IPS-20b (cell line): Measurements from ENCODE around the gene HMSD.

Source experiments
- H3K27ac ChIP-seq: one replicate; pipeline ENCODE4 v1.5.1; 2013; ENCODE audit warnings: low read length
- H3K27me3 ChIP-seq: 2 replicates; pipeline ENCODE4 v1.6.1; 2013; ENCODE audit warnings: mild to moderate bottlenecking, low read length, inconsistent platforms; ENCODE audit not compliant: insufficient read depth
- H3K36me3 ChIP-seq: 2 replicates; pipeline ENCODE4 v1.6.1; 2013; ENCODE audit warnings: low read depth, mild to moderate bottlenecking, inconsistent platforms, low read length, moderate library complexity; ENCODE audit not compliant: insufficient read depth
- H3K4me1 ChIP-seq: 2 replicates; pipeline ENCODE4 v1.6.1; 2013; ENCODE audit warnings: mild to moderate bottlenecking, control low read depth, inconsistent platforms, low read length, moderate library complexity; ENCODE audit not compliant: insufficient read depth
- H3K4me3 ChIP-seq: 2 replicates; pipeline ENCODE4 v1.5.1; 2013; ENCODE audit warnings: mild to moderate bottlenecking, low read length, inconsistent platforms
- H3K9ac ChIP-seq: 2 replicates; pipeline ENCODE4 v1.6.1; 2013; ENCODE audit warnings: low read depth, mild to moderate bottlenecking, inconsistent platforms, low read length, moderate library complexity
- H3K9me3 ChIP-seq: 2 replicates; pipeline ENCODE4 v1.6.1; 2013; ENCODE audit warnings: mild to moderate bottlenecking, low read depth, low read length, inconsistent platforms; ENCODE audit not compliant: insufficient read depth

The HMSD gene

DNA sequence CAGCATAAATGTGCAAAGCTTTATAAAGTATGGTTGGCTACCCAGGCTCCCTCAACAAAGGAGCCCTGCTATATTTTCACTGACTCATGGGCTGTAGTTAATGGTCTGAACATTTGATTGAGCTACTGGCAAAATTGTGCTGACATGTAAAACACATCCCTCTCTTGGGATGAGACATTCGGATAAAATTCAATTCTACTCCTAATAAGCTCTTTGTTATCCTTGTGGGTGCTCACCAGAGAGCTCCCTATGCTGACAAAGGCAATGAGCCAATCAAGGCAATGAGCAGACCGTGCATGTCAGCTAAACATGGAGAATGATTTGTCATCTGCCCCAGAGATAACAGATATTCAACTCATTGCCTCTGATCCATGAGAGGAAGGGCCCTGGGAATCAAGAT lies 48.5 kb downstream of the HMSD start:
- no peaks in the 10 kb centered on the region for H3K27me3 ChIP-seq
- H3K4me3 ChIP-seq = no peak overlapping the region
- H3K27ac ChIP-seq = no peak overlapping the region
- no peaks in the 10 kb centered on the region for H3K36me3 ChIP-seq
- peaks cover 17% of the 10 kb centered on the region for H3K9me3 ChIP-seq
- H3K4me1 ChIP-seq = no peaks in the 10 kb centered on the region
- H3K9ac ChIP-seq = no peak overlapping the region

DNA sequence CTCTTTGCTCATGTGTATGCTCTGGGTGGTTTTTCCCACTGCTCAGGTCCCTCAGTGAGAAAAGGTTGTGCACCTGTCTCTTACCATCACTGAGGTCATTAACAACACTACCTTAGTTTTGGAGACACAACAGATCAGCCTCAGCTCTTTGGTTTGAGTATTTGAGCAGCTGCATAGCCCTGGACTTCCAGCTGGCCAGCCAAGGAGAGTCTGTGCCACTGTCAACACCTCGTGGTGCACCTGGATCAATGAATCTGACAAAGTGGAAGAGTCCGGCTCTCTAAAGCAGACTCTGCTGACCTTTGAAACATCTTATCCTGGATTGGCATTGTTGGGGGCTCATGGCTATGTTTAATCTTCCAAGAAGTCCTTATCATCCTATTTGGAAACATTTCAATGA lies 50.8 kb downstream of the HMSD start:
- H3K9ac ChIP-seq = no peak overlapping the region
- H3K4me3 ChIP-seq = no peak overlapping the region
- peaks cover 11% of the 10 kb centered on the region for H3K9me3 ChIP-seq
- no peak overlapping the region for H3K27ac ChIP-seq
- H3K36me3 ChIP-seq = no peaks in the 10 kb centered on the region
- H3K27me3 ChIP-seq = no peaks in the 10 kb centered on the region
- H3K4me1 ChIP-seq = no peaks in the 10 kb centered on the region

DNA sequence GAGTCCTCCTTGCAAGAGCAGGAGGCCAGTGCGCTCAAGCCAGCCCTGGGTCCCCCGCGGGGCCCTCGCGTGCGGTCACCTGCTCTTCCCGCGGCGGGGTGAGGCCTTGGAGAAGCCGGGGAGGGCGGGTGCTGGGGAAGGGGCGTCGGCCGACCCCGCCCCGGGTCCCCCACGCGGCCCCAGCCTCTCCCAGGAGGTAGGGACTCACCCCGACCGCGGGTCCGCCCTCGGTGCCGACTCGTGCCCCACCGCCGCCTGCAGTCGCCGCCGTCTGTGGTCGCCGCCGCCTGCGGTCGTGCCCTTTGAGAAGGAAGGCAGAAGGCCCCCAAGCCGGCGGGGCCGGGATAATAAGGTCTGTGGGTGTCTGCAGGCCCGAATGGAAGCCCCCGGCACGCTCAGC lies 53.5 kb downstream of the HMSD start:
- H3K9me3 ChIP-seq = no peaks in the 10 kb centered on the region
- H3K4me1 ChIP-seq = no peaks in the 10 kb centered on the region
- no peak overlapping the region for H3K4me3 ChIP-seq
- H3K9ac ChIP-seq = no peak overlapping the region
- no peaks in the 10 kb centered on the region for H3K27me3 ChIP-seq
- H3K36me3 ChIP-seq = no peaks in the 10 kb centered on the region
- H3K27ac ChIP-seq = no peak overlapping the region

DNA sequence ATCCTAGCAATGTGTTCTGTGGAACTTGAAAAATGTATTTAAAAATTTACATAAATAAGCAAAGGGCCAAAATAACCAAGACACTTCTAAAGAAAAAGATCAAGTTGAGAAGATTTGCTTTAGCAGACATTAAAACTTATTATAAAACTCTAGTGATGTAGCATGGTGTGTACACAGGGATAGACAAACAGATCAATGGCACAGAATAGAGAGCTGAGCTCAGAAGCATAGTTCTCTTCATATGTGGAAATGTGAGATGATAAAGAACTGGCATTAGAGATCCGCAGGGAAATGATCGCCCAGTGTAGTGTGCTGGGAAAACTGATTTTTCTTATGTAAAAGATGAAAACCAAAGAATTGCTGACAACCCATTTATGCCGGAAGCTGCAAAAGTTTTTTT lies 60.2 kb downstream of the HMSD start:
- Histone ChIP-seq H3K9me3 (no peaks in the 10 kb centered on the region), H3K27me3 (no peaks in the 10 kb centered on the region), H3K36me3 (no peaks in the 10 kb centered on the region), H3K4me1 (no peaks in the 10 kb centered on the region), H3K9ac (no peak overlapping the region), H3K4me3 (no peak overlapping the region), H3K27ac (no peak overlapping the region)
